RWPE1 (cell line): ENCODE results near the gene STAC3.

ENCODE experiments used
- CTCF ChIA-PET: fragments of 350-600 bp; sonication (Branson Sonifier 250); formaldehyde crosslinking; extraction: SDS; loops from one replicate; lab custom pipeline; 2021; lab: Yijun Ruan, JAX
- POLR2A ChIA-PET: fragments of 400-600 bp; formaldehyde crosslinking; extraction: SDS; loops from one replicate; lab custom pipeline; 2020; ENCODE audit warnings: antibody characterized with exemption; ENCODE audit not compliant: low non-redundant PET; lab: Yijun Ruan, JAX
- DNase-seq: peaks from one replicate; pipeline ENCODE4 v3.0.0; 2012; ENCODE audit warnings: low spot score
- H3K27ac ChIP-seq: fragments of 450-650 bp; 2 replicates; pipeline ENCODE4 v1.5.1; 2017
- CTCF ChIP-seq: fragments of 450-650 bp; conservative IDR thresholded peaks from 2 replicates; pipeline ENCODE4 v1.5.1; 2017; ENCODE audit warnings: low read depth, mild to moderate bottlenecking

Gene STAC3

DNA sequence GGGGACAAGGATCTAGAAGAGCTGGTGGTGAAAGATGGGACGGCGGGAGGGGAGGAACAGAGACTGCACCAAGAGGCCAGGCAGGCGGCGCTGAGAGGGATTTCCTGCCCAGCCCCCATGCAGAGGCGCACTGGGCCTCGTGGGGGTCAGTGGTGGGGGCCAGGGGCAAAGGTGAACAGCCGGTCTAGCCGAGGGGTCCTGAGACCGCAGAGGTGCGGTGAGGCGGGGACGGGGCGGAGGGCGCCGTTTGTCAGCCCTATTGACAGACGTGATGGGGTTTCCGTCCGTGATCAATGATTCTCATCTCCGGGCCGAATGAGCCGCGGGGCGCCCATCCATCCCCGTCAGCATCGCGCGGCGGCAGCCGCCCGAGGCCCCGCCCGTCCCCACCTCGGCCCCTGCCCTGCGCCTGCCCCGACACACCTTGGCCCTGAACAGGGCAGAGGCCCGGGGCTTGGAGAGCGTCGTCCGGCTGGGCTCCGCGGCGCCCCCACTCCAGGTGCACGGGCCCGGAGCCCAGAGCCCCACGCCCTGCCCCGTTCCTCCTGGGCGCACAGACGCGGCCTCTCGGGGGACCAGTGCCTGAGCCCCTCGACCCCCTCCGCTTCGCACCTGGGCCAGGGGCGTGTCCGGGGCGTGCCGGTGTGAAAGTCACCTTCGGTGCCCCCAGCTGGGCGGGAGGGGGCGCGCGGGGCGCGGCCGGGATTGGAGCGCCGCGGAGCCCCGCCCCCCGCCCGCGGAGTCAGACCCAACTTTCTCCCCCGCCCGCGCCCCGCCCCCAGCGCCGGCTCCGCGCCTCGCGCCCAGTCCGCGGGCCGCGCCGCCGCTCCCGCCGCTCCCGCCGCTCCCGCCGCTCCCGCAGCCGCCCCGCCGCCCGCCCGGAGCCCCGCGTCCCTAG, 34.7 kb downstream of the STAC3 start, which contains the start of gene NXPH4:
Gene NXPH4 (plus strand): TSS at position 781 of the 898 bp plus-strand sequence. CDS start 176 bp downstream, outside the sequence.
- CTCF ChIA-PET, result interaction anchor here (0.6 to 7.0 kb wide), 7 partner anchors 8 to 92 kb away, joined by 3 to 147 read pairs (median 3); partner anchors contain the start of gene SHMT2
- TF ChIP-seq CTCF, result no peak

GRCh38 chr12:57215668-57216013, 35.3 kb downstream of the STAC3 start:
- DNase-seq, result no peak
- peak overlapping the region; percentile 9; the same call in 1 of the 2 replicates for H3K27ac ChIP-seq
- TF ChIP-seq CTCF, result no peak
- ChIA-PET CTCF (interaction anchor here (0.6 to 7.0 kb wide), 4 partner anchors 14 to 91 kb away, joined by 3 to 147 read pairs (median 4); partner anchors contain the start of gene SHMT2), POLR2A (no interaction called here)

More for the DNA sequence above, 34.7 kb downstream of the STAC3 start, which contains the start of gene NXPH4:
- peak within 1 kb of the TSS; percentile 9; the same call in 1 of the 2 replicates for H3K27ac ChIP-seq
- POLR2A ChIA-PET, result no interaction called here
- no peak for DNase-seq

- TF ChIP-seq CTCF, result no peak
- ChIA-PET CTCF (interaction anchor here (0.7 to 7.0 kb wide), 9 partner anchors 8 to 936 kb away, joined by 3 to 147 read pairs (median 9); partner anchors contain the start of gene SHMT2), POLR2A (no interaction called here)
- DNase-seq, result no peak
- no peak overlapping the region for H3K27ac ChIP-seq
These were observed 35.9 kb downstream of the STAC3 start for GRCh38 chr12:57215065-57215464.

- POLR2A ChIA-PET, result no interaction called here
- peak; percentile 67 for DNase-seq
- H3K27ac ChIP-seq, result 0 out of 2 replicates have a peak overlapping the region, but pooled peaks have one; percentile 10
- TF ChIP-seq CTCF, result peak; percentile 76
- CTCF ChIA-PET, result interaction anchor here (0.7 to 7.0 kb wide), 16 partner anchors 8 to 936 kb away, joined by 3 to 147 read pairs (median 5); partner anchors contain the start of genes INHBE and SHMT2
These were observed 36.6 kb downstream of the STAC3 start for GRCh38 chr12:57214398-57214781.

DNA sequence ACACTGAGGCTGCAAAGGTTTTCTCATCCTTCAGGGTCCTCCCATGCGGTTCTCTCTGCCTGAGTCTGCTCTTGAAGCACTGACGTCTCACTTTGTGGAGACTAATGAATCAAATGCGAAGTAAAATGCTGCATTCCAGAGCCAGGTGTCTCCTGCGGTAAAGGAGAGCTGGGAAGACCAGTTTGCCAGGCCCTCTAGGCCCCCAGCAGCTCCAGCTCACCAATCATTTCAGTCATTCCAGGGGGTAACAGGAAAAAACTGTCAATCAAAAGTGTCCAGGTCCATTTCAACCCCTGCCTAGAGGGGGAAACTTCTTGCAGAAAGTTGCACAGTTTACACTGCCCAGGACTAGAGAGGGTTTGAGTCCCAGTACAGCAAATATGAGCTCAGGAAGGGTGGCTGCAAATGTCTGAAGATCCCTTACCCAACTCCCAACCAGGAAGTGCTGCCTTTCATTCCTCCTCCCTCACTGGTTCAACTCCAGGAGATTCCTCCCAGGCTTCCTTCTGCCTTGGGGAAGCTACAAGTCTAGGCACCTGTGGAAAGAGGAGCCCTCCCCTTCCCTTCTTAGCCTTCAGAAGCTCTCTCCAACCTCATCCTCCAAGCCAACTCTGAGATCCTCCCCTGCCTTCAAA, 37.1 kb downstream of the STAC3 start:
- ChIA-PET CTCF (interaction anchor here (0.5 to 7.0 kb wide), 20 partner anchors 11 to 935 kb away, joined by 3 to 147 read pairs (median 4); partner anchors contain the start of genes INHBE and SHMT2), POLR2A (no interaction called here)
- DNase-seq, result no peak
- H3K27ac ChIP-seq, result 0 out of 2 replicates have a peak overlapping the region, but pooled peaks have one; percentile 10
- TF ChIP-seq CTCF, result no peak

DNA sequence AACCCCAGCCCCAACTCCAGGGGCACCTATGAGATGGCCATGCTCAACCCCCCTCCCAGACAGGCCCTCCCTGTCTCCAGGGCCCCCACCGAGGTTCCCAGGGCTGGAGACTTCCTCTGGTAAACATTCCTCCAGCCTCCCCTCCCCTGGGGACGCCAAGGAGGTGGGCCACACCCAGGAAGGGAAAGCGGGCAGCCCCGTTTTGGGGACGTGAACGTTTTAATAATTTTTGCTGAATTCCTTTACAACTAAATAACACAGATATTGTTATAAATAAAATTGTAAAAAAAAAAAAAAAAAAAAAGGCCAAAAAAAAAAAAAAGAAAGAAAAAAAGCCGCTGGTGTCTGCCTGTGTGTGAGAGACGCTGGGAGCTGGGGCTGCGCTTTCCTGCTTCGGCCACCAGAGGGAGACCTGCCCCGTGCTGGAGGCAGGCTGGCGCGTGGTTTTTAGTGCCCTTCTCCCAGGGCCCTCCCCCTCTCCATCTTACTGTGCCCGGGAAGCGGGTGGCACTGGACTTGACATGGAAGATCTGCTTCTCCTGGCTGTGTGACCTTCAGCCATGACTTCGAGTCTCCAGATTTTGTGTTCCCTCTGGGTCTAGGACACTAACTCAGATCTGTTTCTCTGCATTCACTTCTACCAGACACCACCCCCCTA, 37.8 kb downstream of the STAC3 start:
- peak overlapping the region; percentile 49 for H3K27ac ChIP-seq
- CTCF ChIA-PET, result interaction anchor here (0.5 to 7.0 kb wide), 14 partner anchors 12 to 314 kb away, joined by 3 to 147 read pairs (median 6); partner anchors contain the start of gene SHMT2
- POLR2A ChIA-PET, result no interaction called here
- DNase-seq, result peak; percentile 84
- peak; percentile 93 for TF ChIP-seq CTCF
